GDM1 (cell line): ENCODE measurements around the gene SMARCD3.

ENCODE experiments used
- DNase-seq: peaks from one replicate; lab custom pipeline; 2025; lab: John Stamatoyannopoulos, UW

Gene SMARCD3

GRCh38 chr7:151272405-151272804 lies 23.9 kb upstream of the SMARCD3 start:
- DNase-seq: no peak

- no peak for DNase-seq
These were observed 23.3 kb upstream of the SMARCD3 start for GRCh38 chr7:151271699-151272355.

- no peak for DNase-seq
These were observed 21.0 kb upstream of the SMARCD3 start for GRCh38 chr7:151269511-151269910.

- DNase-seq: no peak
These were observed 16.9 kb upstream of the SMARCD3 start for GRCh38 chr7:151265351-151265931.

GRCh38 chr7:151264615-151265014 lies 16.1 kb upstream of the SMARCD3 start:
- no peak for DNase-seq

- no peak for DNase-seq
These were observed 13.0 kb upstream of the SMARCD3 start for GRCh38 chr7:151261529-151261928.

- DNase-seq: no peak
These were observed 12.4 kb upstream of the SMARCD3 start for GRCh38 chr7:151260883-151261282.

GRCh38 chr7:151260471-151260870 lies 12.0 kb upstream of the SMARCD3 start:
- DNase-seq: no peak

GRCh38 chr7:151257990-151258389 lies 9.5 kb upstream of the SMARCD3 start:
- no peak for DNase-seq

- no peak for DNase-seq
These were observed 8.0 kb upstream of the SMARCD3 start for GRCh38 chr7:151256410-151257045.

- DNase-seq: no peak
These were observed 6.9 kb upstream of the SMARCD3 start for GRCh38 chr7:151255390-151255789.

GRCh38 chr7:151254851-151255250 lies 6.4 kb upstream of the SMARCD3 start:
- DNase-seq: no peak

GRCh38 chr7:151254316-151254715 lies 5.8 kb upstream of the SMARCD3 start:
- DNase-seq: no peak

- DNase-seq: no peak
These were observed 4.6 kb upstream of the SMARCD3 start for GRCh38 chr7:151252961-151253711.

GRCh38 chr7:151252561-151252835 lies 4.0 kb upstream of the SMARCD3 start:
- DNase-seq: no peak

GRCh38 chr7:151251689-151252560 lies 3.4 kb upstream of the SMARCD3 start:
- no peak for DNase-seq

GRCh38 chr7:151251328-151251688 lies 2.8 kb upstream of the SMARCD3 start:
- no peak for DNase-seq

GRCh38 chr7:151250181-151251132 lies 2.0 kb upstream of the SMARCD3 start:
- DNase-seq: no peak

- no peak for DNase-seq
These were observed 1.2 kb upstream of the SMARCD3 start for GRCh38 chr7:151249732-151250072.

GRCh38 chr7:151249034-151249731 lies 689 bp upstream of the SMARCD3 start:
- peak; percentile 22 for DNase-seq
